ENCODE measurements around the gene ZFAND6. TPM values are rescaled to one million over a fixed set of nuclear protein-coding genes. Genes with fewer than 3 reads are reported as not detected.
"Not testable (repeated sequence)": the region's sequence is repeated elsewhere in the genome, so short reads cannot be mapped to it uniquely, and the experiment has no call there.

The ZFAND6 gene
- total RNA-seq, 4 donors from 2014 or later = 75.9 to 154 (median 81.0) TPM

GRCh38 chr15:80093854-80094418 lies 34.5 kb downstream of the ZFAND6 start:
- Histone ChIP-seq H3K4me1 (peaks cover 0 to 7% (median 0%) of the 10 kb centered on the region in 4 donors), H3K9me3 (no peaks in the 10 kb centered on the region), H3K27me3 (no peaks in the 10 kb centered on the region), H3K4me3 (no peak overlapping the region), H3K36me3 (no peaks in the 10 kb centered on the region), H3K27ac (no peak overlapping the region)
- no peak for TF ChIP-seq CTCF (IDR thresholded peaks at IDR 0.05)
- no peak for TF ChIP-seq POLR2A (IDR thresholded peaks at IDR 0.05)
- peak in 1 of 3 donors; percentile 51 for DNase-seq

- TF ChIP-seq CTCF (IDR thresholded peaks at IDR 0.05) = no peak
- TF ChIP-seq POLR2A (IDR thresholded peaks at IDR 0.05) = no peak
- Histone ChIP-seq H3K4me3 (no peak overlapping the region), H3K27ac (no peak overlapping the region), H3K9me3 (no peaks in the 10 kb centered on the region), H3K36me3 (no peaks in the 10 kb centered on the region), H3K27me3 (no peaks in the 10 kb centered on the region), H3K4me1 (peaks cover 0 to 7% (median 0%) of the 10 kb centered on the region in 4 donors)
- no peak for DNase-seq
Measured at GRCh38 chr15:80095511-80095910, 36.0 kb downstream of the ZFAND6 start.

- Histone ChIP-seq H3K36me3 (no peaks in the 10 kb centered on the region), H3K4me3 (no peak overlapping the region), H3K4me1 (peaks cover 0 to 7% (median 0%) of the 10 kb centered on the region in 4 donors), H3K27me3 (no peaks in the 10 kb centered on the region), H3K9me3 (no peaks in the 10 kb centered on the region), H3K27ac (no peak overlapping the region)
- DNase-seq = no peak
- TF ChIP-seq POLR2A (IDR thresholded peaks at IDR 0.05) (no peak), CTCF (IDR thresholded peaks at IDR 0.05) (no peak)
Measured at GRCh38 chr15:80095969-80096368, 36.5 kb downstream of the ZFAND6 start.

GRCh38 chr15:80098341-80098740 lies 38.9 kb downstream of the ZFAND6 start:
- no peak for DNase-seq
- TF ChIP-seq POLR2A (IDR thresholded peaks at IDR 0.05) = no peak
- TF ChIP-seq CTCF (IDR thresholded peaks at IDR 0.05) = no peak
- no peaks in the 10 kb centered on the region for H3K9me3 ChIP-seq
- no peak overlapping the region for H3K27ac ChIP-seq
- H3K4me1 ChIP-seq = peaks cover 0 to 7% (median 0%) of the 10 kb centered on the region in 4 donors
- no peaks in the 10 kb centered on the region for H3K27me3 ChIP-seq
- no peaks in the 10 kb centered on the region for H3K36me3 ChIP-seq
- H3K4me3 ChIP-seq = no peak overlapping the region

GRCh38 chr15:80099241-80099640 lies 39.8 kb downstream of the ZFAND6 start:
- H3K27ac ChIP-seq = no peak overlapping the region
- no peak for DNase-seq
- H3K9me3 ChIP-seq = no peaks in the 10 kb centered on the region
- H3K4me3 ChIP-seq = no peak overlapping the region
- no peaks in the 10 kb centered on the region for H3K36me3 ChIP-seq
- TF ChIP-seq CTCF (IDR thresholded peaks at IDR 0.05) = no peak
- no peak for TF ChIP-seq POLR2A (IDR thresholded peaks at IDR 0.05)
- peaks cover 0 to 7% (median 0%) of the 10 kb centered on the region in 4 donors for H3K4me1 ChIP-seq
- no peaks in the 10 kb centered on the region for H3K27me3 ChIP-seq

GRCh38 chr15:80099662-80100061 lies 40.2 kb downstream of the ZFAND6 start:
- DNase-seq, H3K4me1 ChIP-seq, H3K36me3 ChIP-seq, H3K4me3 ChIP-seq, H3K9me3 ChIP-seq, H3K27ac ChIP-seq, H3K27me3 ChIP-seq: not testable (repeated sequence)

Data from Peyer's patch (tissue), 4 donors.